Uterus (tissue), 2 donors: Measurements from ENCODE around the gene CBLIF.

ENCODE experiments used
- POLR2A ChIP-seq, 2 donors: fragments of 450-650 bp; IDR thresholded peaks; one replicate each; pipeline ENCODE4 v1.6.1; 2016; ENCODE audit warnings: antibody characterized with exemption in 2 of 2, mild to moderate bottlenecking in 1 of 2, moderate library complexity in 1 of 2
- TF ChIP-seq, protein P1 (sequence below), 4 experiments: fragments of 200-600 bp in 2 of 4; fragments of 450-650 bp in 2 of 4; sonication (generic) in 2 of 4; IDR thresholded peaks; one replicate each; pipeline ENCODE4 v1.5.1; 2016 to 2019; ENCODE audit warnings: antibody characterized with exemption in 4 of 4, mild to moderate bottlenecking in 2 of 4, moderate library complexity in 1 of 4

GRCh38 chr11:59804061-59804460 is 41.2 kb downstream of the CBLIF start:
- no peak for TF ChIP-seq POLR2A (IDR thresholded peaks at IDR 0.05)
- TF ChIP-seq, protein P1, sequence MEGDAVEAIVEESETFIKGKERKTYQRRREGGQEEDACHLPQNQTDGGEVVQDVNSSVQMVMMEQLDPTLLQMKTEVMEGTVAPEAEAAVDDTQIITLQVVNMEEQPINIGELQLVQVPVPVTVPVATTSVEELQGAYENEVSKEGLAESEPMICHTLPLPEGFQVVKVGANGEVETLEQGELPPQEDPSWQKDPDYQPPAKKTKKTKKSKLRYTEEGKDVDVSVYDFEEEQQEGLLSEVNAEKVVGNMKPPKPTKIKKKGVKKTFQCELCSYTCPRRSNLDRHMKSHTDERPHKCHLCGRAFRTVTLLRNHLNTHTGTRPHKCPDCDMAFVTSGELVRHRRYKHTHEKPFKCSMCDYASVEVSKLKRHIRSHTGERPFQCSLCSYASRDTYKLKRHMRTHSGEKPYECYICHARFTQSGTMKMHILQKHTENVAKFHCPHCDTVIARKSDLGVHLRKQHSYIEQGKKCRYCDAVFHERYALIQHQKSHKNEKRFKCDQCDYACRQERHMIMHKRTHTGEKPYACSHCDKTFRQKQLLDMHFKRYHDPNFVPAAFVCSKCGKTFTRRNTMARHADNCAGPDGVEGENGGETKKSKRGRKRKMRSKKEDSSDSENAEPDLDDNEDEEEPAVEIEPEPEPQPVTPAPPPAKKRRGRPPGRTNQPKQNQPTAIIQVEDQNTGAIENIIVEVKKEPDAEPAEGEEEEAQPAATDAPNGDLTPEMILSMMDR (IDR thresholded peaks at IDR 0.05): no peak
